GM15510 (cell line): ENCODE results near the gene ZNF639.

Experiments used
- POLR2A ChIP-seq: IDR thresholded peaks from 3 replicates; pipeline ENCODE4 v1.6.1; 2011; ENCODE audit warnings: borderline replicate concordance; ENCODE audit not compliant: insufficient read length; ENCODE audit errors: extremely low read depth

The ZNF639 gene

DNA sequence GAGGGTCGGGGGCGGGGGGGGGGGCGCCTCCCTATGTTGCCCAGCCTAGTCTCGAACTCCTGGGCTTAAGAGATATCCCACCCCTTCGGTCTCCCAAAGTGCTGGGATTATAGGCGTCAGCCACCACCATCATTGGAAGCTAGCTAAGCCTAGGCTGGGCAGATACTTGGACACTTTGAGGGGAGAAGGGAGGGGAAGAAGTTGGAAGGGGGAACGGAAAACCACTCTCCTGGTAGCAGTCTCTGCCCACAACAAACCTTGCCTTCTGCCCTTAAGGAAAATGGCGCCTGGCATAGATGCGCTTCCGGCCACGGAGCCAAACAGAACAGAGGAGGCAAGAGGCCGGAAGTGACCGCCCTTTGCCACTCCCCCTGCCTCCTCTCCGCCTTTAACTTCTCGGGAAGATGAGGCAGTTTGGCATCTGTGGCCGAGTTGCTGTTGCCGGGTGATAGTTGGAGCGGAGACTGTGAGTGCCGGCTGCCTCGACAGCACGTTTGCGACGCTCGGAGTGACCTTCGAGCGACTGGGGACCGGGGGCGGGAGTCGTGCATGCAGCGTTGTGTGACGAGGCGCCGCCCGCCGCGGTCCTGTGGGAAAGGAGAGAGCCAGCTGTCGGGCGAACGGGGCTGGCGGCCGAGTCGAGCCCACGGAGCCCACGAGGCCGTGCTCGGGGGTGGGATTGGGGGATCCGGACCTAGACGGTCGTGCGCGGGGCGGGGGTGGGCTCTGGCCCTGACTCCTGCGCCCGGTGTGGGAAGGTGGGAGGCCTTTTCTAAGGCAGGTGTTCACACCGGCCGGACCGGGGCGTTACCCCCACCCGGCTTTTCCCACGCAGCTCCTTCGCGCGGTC lies 24.7 kb downstream of the ZNF639 start, which contains the start of gene MFN1:
Gene MFN1, plus strand, starts transcription at position 365 of the 850 bp plus-strand sequence. CDS start 1,143 bp downstream, outside the sequence.
- TF ChIP-seq POLR2A: peak; percentile 93

DNA sequence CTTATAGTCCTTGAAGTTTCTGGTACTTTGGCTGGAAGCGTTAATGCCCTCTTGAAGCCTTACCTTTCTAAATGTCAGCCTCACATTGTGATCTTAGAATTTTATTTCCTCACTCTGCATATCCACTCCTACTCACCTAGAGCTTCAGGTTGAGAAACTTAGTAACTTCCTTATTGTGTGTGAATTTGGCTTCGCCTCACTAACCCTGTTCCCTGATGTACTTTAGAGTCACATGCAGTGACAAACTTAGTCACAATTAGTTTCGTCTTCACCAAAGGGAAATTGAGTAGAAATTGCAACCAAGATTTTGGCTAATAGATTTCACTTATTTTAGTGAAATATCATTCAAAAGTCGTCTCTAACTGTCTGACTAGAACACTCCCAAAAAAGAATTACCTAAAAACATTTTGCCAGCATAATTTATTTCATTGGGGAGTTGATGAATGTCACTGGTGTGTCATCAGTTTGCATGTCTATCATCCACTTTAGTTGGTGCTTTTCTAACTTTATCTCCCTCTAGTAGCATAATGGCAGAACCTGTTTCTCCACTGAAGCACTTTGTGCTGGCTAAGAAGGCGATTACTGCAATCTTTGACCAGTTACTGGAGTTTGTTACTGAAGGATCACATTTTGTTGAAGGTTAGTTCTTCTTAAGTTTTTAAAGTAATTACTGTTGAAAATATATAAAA lies 25.6 kb downstream of the ZNF639 start:
- no peak for TF ChIP-seq POLR2A

DNA sequence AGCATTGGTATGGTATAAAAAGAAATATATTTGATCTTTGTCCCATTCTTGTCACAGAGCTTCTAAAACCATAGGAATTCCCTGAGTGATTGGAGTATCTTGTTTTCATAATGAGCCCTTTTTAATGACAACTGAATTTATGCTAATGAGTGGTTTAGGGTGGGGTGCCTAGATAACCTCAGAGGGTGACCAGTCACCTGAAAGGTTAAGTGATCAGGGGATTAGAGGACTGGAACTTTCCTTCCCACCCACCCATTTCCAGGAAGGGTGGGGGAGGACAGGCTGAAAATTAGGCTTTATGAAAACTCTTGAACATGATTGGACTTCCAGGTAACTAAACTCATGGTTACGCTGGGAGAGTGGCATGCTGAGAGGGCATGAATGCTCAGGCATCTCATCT lies 33.2 kb downstream of the ZNF639 start:
- no peak for TF ChIP-seq POLR2A

DNA sequence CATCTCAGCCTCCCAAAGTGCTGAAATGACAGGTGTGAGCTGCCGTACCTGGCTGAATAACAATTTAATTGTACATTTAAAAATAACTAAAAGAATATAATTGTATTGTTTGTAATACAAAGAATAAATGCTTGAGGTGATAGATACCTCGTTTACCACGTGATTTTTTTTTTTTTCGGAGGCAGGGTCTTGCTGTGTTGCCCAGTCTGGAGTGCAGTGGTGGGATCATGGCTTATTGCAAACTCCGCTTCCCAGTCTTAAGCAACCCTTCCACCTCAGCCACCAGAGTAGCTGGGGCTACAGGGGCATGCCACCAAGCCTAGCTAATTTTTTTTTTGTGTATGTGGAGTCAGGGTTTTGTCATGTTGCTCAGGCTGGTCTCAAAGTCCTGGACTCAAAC lies 40.5 kb downstream of the ZNF639 start:
- TF ChIP-seq POLR2A: no peak

GRCh38 chr3:179369621-179370020 lies 46.8 kb downstream of the ZNF639 start:
- TF ChIP-seq POLR2A: no peak

DNA sequence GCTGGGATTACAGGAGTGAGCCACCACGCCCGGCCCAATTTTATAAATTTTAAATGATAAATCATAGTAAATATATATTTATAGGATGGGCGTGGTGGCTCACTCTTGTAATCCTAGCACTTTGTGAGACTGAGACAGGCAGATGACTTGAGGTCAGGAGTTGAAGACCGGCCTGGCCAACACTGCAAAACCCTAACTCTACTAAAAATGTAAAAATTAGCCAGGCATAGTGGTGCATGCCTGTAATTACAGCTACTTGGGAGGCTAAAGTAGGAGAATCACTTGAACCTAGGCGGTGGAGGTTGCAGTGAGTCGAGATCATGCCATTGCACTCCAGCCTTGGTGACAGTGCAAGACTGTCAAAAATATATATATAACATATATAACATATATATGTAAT lies 51.1 kb downstream of the ZNF639 start:
- TF ChIP-seq POLR2A: no peak

- TF ChIP-seq POLR2A: no peak
Measured at GRCh38 chr3:179375091-179375999, 52.5 kb downstream of the ZNF639 start.

- TF ChIP-seq POLR2A: no peak
Measured at GRCh38 chr3:179376474-179376873, 53.6 kb downstream of the ZNF639 start.
